Limb (tissue), 2 donors: ENCODE measurements around the gene WEE1.
A peak's percentile ranks its signal among the peaks of the same experiment; 100 is the strongest.

Experiments
- DNase-seq, 2 donors: peaks; one replicate each; pipeline ENCODE4 v3.0.0-alpha.2; 2016; ENCODE audit errors: extremely low spot score in 2 of 2

Gene WEE1

DNA sequence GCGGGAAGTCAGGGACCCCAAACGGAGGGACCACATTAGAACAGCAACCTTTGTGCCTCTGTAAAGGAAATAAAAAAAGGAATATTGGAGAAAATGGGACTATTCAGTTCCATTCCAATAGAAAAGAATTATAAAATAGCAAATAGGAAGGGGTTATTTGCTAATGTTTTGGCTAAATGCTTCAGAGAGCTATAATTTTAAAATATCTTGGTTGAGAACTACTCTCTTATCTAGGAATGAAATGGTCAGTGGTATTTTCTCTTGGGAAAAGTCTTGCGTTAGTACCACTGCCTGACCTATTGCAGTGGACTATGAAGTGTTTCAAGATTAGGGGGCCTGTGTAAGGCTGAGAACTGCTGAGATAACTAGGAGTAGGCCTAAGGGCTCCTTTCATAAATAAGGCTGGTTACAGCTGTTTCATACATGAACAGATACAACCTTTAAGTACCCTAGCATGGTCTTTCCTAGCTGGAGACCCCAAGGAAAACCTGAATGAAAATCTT lies 6.9 kb upstream of the WEE1 start:
- no peak for DNase-seq

DNA sequence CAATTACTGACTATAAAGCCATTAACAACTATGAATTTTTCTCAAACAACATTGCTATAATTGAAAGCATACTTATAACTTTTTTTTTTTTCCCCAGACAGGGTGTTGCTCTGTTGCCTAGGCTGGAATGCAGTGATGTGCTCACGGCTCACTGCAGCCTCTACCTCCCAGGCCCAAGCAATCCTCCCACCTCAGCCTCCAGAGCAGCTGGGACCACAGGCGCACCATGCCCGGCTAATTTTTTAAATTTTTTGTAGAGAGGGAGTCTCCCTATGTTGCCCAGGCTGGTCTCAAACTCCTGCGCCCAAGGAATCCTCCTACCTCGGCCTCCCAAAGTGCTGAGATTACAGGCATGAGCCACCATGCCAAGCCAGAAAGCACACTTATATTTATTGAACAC lies 6.1 kb upstream of the WEE1 start:
- no peak for DNase-seq

GRCh38 chr11:9568161-9568853 lies 5.2 kb upstream of the WEE1 start:
- DNase-seq = no peak

DNA sequence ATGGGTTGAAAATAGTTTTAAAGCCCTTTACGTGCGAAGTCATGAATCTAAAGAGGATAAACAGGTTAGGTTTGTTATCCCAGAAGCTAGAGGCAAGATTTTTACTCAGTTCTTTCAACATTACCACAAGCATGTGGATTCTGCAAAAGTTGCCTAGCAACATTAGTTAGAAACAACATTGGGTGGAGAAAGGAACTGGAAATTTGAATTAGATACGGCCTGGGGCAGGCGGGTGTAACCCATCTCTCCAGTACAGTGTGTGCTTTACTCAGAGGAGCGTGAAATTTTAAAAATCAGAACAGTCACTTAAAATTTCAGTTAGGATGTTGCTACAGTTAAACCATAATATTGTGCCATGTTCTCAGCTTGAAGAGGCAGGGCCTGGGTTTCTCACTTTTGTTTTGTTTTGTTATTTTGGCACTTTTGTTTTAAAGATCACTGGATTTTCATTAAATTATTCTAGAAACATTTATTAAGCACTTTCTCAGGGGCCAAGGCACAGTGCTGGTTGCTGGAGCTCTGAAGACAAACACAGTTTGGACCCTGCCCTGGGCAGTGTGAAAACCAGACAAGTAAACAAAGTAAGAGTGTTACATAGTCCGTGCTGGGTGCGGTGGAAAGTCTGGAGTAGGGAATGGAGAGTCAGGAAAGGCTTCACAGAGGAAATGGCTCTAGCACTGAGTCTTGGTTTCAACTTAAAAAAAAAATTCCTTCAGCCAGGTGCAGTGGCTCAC lies 4.4 kb upstream of the WEE1 start:
- peak; percentile 53 to 95 for DNase-seq

- no peak for DNase-seq
These were observed 3.8 kb upstream of the WEE1 start for GRCh38 chr11:9569588-9570164.

DNA sequence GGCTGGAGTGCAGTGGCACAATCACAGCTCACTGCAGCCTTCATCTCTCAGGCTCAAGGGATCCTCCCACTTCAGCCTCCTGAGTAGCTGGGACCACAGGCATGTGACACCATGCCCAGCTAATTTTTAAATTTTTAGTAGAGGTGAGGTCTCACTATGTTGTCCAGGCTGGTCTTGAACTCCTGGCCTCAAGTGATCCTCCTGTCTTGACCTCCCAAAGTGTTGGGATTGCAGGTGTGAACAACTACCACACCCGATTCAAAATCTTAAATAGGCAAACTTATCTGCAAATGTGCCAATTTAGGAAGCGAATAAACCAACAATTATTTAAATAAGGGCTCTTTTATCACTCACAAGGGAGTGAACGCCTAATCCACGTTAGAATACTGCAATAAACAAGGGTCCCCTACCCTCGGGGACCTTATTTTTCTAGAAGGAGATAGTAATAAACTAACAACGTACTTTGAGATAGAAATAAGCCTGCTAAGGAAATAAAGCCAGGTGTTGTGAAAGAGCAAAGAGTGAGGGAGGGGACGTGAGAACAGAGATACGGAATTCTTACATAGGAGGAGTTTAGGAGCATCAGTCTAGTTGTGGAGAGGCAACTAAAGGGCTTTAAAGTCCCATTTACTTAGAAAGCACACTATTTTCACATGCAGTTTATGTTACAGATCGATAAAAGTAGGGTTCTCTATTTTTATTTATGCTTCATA lies 3.0 kb upstream of the WEE1 start:
- no peak for DNase-seq

- DNase-seq = peak in 1 of 2 donors; percentile 45
These were observed 2.3 kb upstream of the WEE1 start for GRCh38 chr11:9571071-9571762.

DNA sequence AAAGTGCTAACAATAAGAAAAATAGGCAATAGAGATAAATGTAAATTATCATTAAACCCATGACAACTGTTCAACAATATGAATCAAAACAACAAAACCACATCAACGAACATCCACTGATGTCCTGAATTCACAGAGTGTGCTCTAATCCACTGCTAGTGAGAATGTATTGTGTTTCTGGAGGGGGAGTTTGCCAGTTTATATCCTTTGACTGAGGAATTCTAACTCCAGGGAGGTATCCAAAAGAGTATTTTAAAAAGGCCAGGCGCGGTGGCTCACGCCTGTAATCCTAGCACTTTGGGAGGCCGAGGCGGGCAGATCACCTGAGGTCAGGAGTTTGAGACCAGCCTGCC lies 1.7 kb upstream of the WEE1 start:
- DNase-seq = no peak

DNA sequence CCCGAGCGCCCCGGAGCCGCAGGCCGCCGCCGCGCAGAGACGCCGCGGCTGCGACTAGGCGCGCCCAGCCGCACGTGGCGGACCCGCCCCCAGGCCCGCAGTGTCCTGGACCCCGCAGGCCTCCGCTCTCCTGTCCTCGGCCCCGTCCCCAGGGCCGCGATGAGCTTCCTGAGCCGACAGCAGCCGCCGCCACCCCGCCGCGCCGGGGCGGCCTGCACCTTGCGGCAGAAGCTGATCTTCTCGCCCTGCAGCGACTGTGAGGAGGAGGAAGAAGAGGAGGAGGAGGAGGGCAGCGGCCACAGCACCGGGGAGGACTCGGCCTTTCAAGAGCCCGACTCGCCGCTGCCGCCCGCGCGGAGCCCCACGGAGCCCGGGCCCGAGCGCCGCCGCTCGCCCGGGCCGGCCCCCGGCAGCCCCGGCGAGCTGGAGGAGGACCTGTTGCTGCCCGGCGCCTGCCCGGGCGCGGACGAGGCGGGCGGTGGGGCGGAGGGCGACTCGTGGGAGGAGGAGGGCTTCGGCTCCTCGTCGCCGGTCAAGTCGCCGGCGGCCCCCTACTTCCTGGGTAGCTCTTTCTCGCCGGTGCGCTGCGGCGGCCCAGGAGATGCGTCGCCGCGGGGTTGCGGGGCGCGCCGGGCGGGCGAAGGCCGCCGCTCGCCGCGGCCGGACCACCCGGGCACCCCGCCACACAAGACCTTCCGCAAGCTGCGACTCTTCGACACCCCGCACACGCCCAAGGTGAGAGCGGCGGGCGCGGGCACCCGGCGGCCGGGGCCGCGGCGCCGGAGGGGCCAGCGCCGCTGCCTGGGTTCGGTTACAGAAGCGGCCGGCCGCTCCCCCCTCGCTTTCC lies 528 bp downstream of the WEE1 start:
- peak in 1 of 2 donors; percentile 71 for DNase-seq

DNA sequence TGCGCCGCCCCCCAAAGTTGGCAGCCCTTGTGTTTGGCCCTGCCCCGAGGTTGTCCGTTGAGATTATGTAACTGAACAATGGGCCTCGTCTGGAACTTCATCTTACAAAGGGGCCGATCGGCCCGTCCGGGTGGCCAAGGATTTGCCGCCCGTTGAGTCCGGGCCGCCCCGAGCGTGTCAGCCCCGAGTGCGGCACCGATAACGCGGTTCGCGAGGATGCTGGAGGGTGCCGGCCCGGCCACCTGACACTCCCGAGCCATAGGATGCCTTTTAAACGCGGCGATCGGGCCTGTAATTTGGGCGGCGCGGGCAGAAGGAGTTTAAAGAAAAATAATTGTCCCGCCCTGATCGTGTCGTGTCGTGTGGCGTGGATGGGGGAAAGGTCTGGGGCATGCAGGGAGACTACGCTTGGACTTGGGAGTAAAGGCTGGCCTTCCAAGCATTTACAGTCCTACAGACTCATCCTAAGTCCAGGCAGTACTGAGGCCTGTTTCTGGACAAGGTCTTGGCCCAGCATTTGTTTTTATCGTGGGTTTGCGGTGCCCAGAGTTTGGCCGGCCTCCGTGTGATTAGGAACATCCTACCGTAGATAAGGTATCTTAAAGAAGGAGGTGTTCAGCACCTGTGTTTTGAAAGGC lies 1.3 kb downstream of the WEE1 start:
- DNase-seq = peak in 1 of 2 donors; percentile 64

DNA sequence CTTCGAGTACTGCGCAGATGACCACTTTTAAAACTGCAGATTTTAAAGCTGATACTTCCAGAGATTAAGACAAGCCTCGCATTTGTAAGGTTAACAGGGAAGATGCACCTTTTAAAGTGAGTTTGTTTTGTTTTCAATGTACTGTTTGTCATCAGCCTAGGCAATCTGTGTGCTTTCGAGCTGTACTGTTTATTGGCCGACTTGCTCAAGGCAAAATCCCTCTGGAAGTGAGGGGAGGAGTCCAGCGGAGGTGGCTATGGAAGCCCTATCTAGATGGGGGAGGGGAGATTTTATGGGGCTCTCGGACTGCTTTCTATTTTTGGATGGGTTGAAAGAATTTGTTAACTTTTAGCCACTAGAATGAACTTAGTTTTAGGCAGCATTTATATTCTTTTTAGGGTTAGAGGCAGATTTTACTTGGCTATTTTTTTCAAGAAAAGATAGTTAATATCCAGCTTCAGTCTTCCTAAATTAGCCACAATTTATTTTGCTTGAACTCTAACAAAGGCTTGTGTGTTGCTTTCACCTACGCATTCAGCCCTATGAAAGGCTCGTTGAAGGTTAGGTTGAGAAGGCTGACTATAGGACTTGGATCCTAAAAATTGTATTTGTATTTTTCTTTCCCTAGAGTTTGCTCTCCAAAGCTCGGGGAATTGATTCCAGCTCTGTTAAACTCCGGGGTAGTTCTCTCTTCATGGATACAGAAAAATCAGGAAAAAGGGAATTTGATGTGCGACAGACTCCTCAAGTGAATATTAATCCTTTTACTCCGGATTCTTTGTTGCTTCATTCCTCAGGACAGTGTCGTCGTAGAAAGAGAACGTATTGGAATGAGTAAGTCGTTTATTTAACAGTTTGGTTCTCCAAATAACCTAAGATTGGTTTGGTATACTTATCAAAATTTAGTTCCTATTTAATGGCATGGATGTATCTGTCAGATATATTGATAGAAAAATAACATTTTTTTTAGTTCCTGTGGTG lies 2.1 kb downstream of the WEE1 start:
- peak; percentile 56 to 74 for DNase-seq

DNA sequence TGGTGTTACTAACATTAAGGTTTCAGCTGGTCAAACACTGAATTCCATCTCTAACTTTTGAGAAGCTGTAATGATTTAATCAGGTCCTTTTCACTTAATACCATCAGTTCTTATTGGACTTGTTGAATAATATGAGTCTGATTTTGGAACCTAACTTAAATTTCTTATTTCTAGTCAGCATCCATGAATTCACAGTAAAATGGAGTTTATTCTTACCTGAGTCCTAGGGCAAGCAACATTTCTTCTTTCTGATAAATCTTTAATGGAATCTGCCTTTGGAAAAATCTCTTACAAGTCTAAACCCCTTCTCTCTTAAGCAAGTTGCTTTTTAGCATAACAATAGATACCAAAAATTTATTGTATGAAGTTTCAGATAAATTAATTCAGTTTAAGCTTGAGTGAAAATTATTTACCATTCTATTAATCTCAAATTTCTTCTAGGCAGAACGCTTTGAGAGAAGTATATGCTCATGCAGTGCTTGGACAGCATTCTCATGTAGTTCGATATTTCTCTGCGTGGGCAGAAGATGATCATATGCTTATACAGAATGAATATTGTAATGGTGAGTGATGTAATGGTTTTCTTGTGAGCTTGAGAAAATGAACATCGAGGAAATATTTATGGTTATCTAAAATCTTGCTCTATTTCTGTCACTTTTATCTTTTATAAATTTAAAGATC lies 3.4 kb downstream of the WEE1 start:
- no peak for DNase-seq

GRCh38 chr11:9577556-9577955 lies 4.1 kb downstream of the WEE1 start:
- no peak for DNase-seq

GRCh38 chr11:9580894-9581293 lies 7.4 kb downstream of the WEE1 start:
- DNase-seq = no peak

- no peak for DNase-seq
These were observed 8.2 kb downstream of the WEE1 start for GRCh38 chr11:9581556-9582161.

GRCh38 chr11:9590717-9591116 lies 17.2 kb downstream of the WEE1 start:
- DNase-seq = no peak

GRCh38 chr11:9594267-9595046 lies 21.0 kb downstream of the WEE1 start:
- DNase-seq = no peak
